B cell (primary cell): ENCODE results near the gene SOX18. TPM values are rescaled to one million over a fixed set of nuclear protein-coding genes. Genes with fewer than 3 reads are reported as not detected.

ENCODE experiments used
- ATAC-seq: fragments of 200-7000 bp; cut with Tn5 transposase; one replicate; pipeline ENCODE4 v1.10.0; 2021; ENCODE audit warnings: low read depth, mild to moderate bottlenecking, moderate number of reproducible peaks, moderate library complexity
- CTCF ChIA-PET: fragments of 350-600 bp; sonication (Branson Sonifier 250); formaldehyde crosslinking; loops from one replicate; lab custom pipeline; 2021; ENCODE audit warnings: antibody characterized with exemption, inconsistent platforms; lab: Charles Lee
- POLR2A ChIA-PET: fragments of 350-600 bp; sonication (Branson Sonifier 250); formaldehyde crosslinking; loops from one replicate; lab custom pipeline; 2021; ENCODE audit warnings: antibody characterized with exemption; lab: Charles Lee
- DNase-seq: peaks from one replicate; pipeline ENCODE4 v3.0.0; 2013
- H2AFZ ChIP-seq: 2 replicates; pipeline ENCODE4 v1.6.1; 2012; ENCODE audit warnings: mild to moderate bottlenecking, low read depth, low read length; ENCODE audit not compliant: insufficient read depth, poor library complexity, severe bottlenecking
- H3K27ac ChIP-seq, 2 donors: 1 replicate in 1 of 2; 2 replicates in 1 of 2; pipeline ENCODE4 v1.5.1; 2012 to 2013; ENCODE audit warnings: low read length in 2 of 2, mild to moderate bottlenecking in 2 of 2, moderate library complexity in 1 of 2
- H3K27me3 ChIP-seq, 4 experiments: fragments of 200-600 bp in 1 of 4; sonication (generic) in 1 of 4; replicated peaks in 1 of 4; 1 replicate in 2 of 4; 2 replicates in 2 of 4; pipeline versions ENCODE4 v1.6.1 to v1.7.0; 2013 to 2016; ENCODE audit warnings: low read length in 3 of 4, mild to moderate bottlenecking in 2 of 4, mixed read lengths in 1 of 4, moderate library complexity in 1 of 4; ENCODE audit not compliant: insufficient read depth in 4 of 4, control insufficient read depth in 3 of 4; ENCODE audit errors: control extremely low read depth in 1 of 4
- H3K36me3 ChIP-seq, 2 experiments: replicated peaks in 1 of 2; 1 replicate in 1 of 2; 2 replicates in 1 of 2; pipeline versions ENCODE4 v1.6.1 to v1.7.1; 2013; ENCODE audit warnings: low read length in 1 of 2; ENCODE audit not compliant: insufficient read depth in 2 of 2, control insufficient read depth in 1 of 2; ENCODE audit errors: control extremely low read depth in 1 of 2, extremely low read depth in 1 of 2
- H3K4me1 ChIP-seq, 2 donors: fragments of 200-600 bp in 1 of 2; sonication (generic) in 1 of 2; 1 replicate in 1 of 2; 2 replicates in 1 of 2; pipeline versions ENCODE4 v1.5.1 to v1.6.1; 2013 to 2017; ENCODE audit warnings: low read length in 2 of 2; ENCODE audit not compliant: control insufficient read depth in 2 of 2, insufficient read depth in 2 of 2
- H3K4me2 ChIP-seq: replicated peaks from 2 replicates; pipeline ENCODE3; 2012; ENCODE audit warnings: mild to moderate bottlenecking, low read depth, low read length; ENCODE audit not compliant: poor library complexity, severe bottlenecking
- H3K4me3 ChIP-seq, 5 experiments: fragments of 200-600 bp in 1 of 5; sonication (generic) in 1 of 5; 1 replicate in 3 of 5; 2 replicates in 2 of 5; pipeline versions ENCODE4 v1.5.1 to v1.7.0; 2011 to 2016; ENCODE audit warnings: low read length in 4 of 5, mild to moderate bottlenecking in 4 of 5, low read depth in 2 of 5, control low read depth in 1 of 5, moderate library complexity in 1 of 5; ENCODE audit not compliant: insufficient read depth in 1 of 5; ENCODE audit errors: control extremely low read depth in 1 of 5, extremely low read depth in 1 of 5
- H3K79me2 ChIP-seq: fragments of 200-600 bp; sonication (generic); one replicate; pipeline ENCODE4 v1.6.0; 2016; ENCODE audit warnings: low read length; ENCODE audit not compliant: control insufficient read depth, insufficient read depth
- H3K9ac ChIP-seq: fragments of 200-600 bp; sonication (generic); 2 replicates; pipeline ENCODE4 v1.6.1; 2017; ENCODE audit warnings: mild to moderate bottlenecking, low read length, moderate library complexity
- H3K9me3 ChIP-seq, 3 donors: one replicate each; pipeline versions ENCODE4 v1.6.1 to v1.7.1; 2013; ENCODE audit warnings: low read length in 2 of 3; ENCODE audit not compliant: control insufficient read depth in 2 of 3, insufficient read depth in 1 of 3; ENCODE audit errors: control extremely low read depth in 1 of 3
- H4K20me1 ChIP-seq: 2 replicates; pipeline ENCODE4 v1.6.0; 2012; ENCODE audit warnings: mild to moderate bottlenecking, low read length; ENCODE audit not compliant: insufficient read depth, control insufficient read depth, poor library complexity, severe bottlenecking
- H3K27ac Mint-ChIP-seq: one replicate; pipeline ENCODE4 v1.8.0; 2021; ENCODE audit warnings: mixed read lengths
- H3K27me3 Mint-ChIP-seq: one replicate; pipeline ENCODE4 v1.8.0; 2021; ENCODE audit warnings: mixed read lengths
- H3K4me1 Mint-ChIP-seq: one replicate; pipeline ENCODE4 v1.8.0; 2021; ENCODE audit warnings: mixed read lengths
- H3K4me3 Mint-ChIP-seq: one replicate; pipeline ENCODE4 v1.8.0; 2021; ENCODE audit warnings: mixed read lengths
- H3K9me3 Mint-ChIP-seq: one replicate; pipeline ENCODE4 v1.8.0; 2022; ENCODE audit warnings: mixed read lengths; ENCODE audit not compliant: insufficient read depth
- CTCF ChIP-seq: fragments of 200-600 bp; IDR thresholded peaks from one replicate; pipeline ENCODE4 v1.8.0; 2022; ENCODE audit warnings: antibody characterized with exemption, mild to moderate bottlenecking
- EZH2 ChIP-seq: IDR thresholded peaks from 2 replicates; pipeline ENCODE4 v1.6.1; 2012; ENCODE audit warnings: borderline replicate concordance, low read depth, mild to moderate bottlenecking, moderate library complexity, low read length; ENCODE audit not compliant: insufficient read depth, poor library complexity, severe bottlenecking
- WGBS: methylation state at CpG from one replicate; pipeline ENCODE4 v1.1.5; 2013; ENCODE audit warnings: missing lambda C conversion rate; ENCODE audit not compliant: insufficient coverage; 5-methylcytosine and 5-hydroxymethylcytosine counted together
- intact Hi-C: fragments of 100-400 bp; cut with micrococcal nuclease; formaldehyde crosslinking; loops from one replicate; pipeline ENCODE4 v1.10.0; 2022
- polyA plus RNA-seq: library from polyadenylated mRNA; depleted of rRNA; stranded (reverse); fragments of >200 nt; gene quantifications from 2 replicates; pipeline ENCODE4 v1.2.3, GENCODE V29; 2012
- total RNA-seq, 2 donors: library from RNA; stranded (reverse); fragments of 120-200 nt in 1 of 2; gene quantifications; 1 replicate in 1 of 2; 2 replicates in 1 of 2; pipeline versions ENCODE4 v1.2.3 to v1.2.4, GENCODE V29; 2013 to 2022

The SOX18 gene
- total and polyA plus RNA-seq, 2 donors (not counting 1 experiment from before 2014, with no cell fraction given) = not detected

GRCh38 chr20:64003960-64004725 is 45.3 kb downstream of the SOX18 start:
- ChIA-PET POLR2A (no interaction called here), CTCF (no interaction called here)
- peaks cover 6% of the 10 kb centered on the region for H3K4me1 Mint-ChIP-seq
- WGBS = 92% methylated on average over 7 of the region's 7 CpGs
- TF ChIP-seq CTCF = no peak
- TF ChIP-seq EZH2 = no peak
- H3K27me3 Mint-ChIP-seq = no peaks in the 10 kb centered on the region
- ATAC-seq = no peak
- H3K27me3 ChIP-seq = no peaks in the 10 kb centered on the region
- H3K4me2 ChIP-seq = no peak overlapping the region
- peaks cover 4 to 75% of the 10 kb centered on the region in 2 experiments for H3K36me3 ChIP-seq
- no peak overlapping the region for H3K4me3 Mint-ChIP-seq
- H4K20me1 ChIP-seq = peaks cover 68% of the 10 kb centered on the region
- peaks cover 0 to 4% (median 0%) of the 10 kb centered on the region in 3 donors for H3K9me3 ChIP-seq
- H2AFZ ChIP-seq = no peak overlapping the region
- peaks cover 57% of the 10 kb centered on the region for H3K79me2 ChIP-seq
- no peak overlapping the region for H3K9ac ChIP-seq
- H3K27ac Mint-ChIP-seq = no peak overlapping the region
- no peak overlapping the region for H3K27ac ChIP-seq
- H3K4me1 ChIP-seq = peaks cover 0 to 6% of the 10 kb centered on the region in 2 donors
- DNase-seq = no peak
- H3K9me3 Mint-ChIP-seq = no peaks in the 10 kb centered on the region
- intact Hi-C loops = no loop called here
- H3K4me3 ChIP-seq = no peak overlapping the region

- CTCF ChIA-PET = no interaction called here
- no peaks in the 10 kb centered on the region for H3K9me3 Mint-ChIP-seq
- no peak for TF ChIP-seq EZH2
- TF ChIP-seq CTCF = no peak
- H3K4me2 ChIP-seq = no peak overlapping the region
- no peak overlapping the region for H3K27ac Mint-ChIP-seq
- WGBS = 95% methylated on average over 10 of the region's 11 CpGs
- no peak overlapping the region for H3K9ac ChIP-seq
- DNase-seq (no peak), ATAC-seq (no peak)
- no peak overlapping the region for H2AFZ ChIP-seq
- H3K4me3 Mint-ChIP-seq = no peak overlapping the region
- no peaks in the 10 kb centered on the region for H3K9me3 ChIP-seq
- H3K4me1 Mint-ChIP-seq = peaks cover 6% of the 10 kb centered on the region
- H3K36me3 ChIP-seq = peaks cover 11 to 76% of the 10 kb centered on the region in 2 experiments
- no peaks in the 10 kb centered on the region for H3K27me3 Mint-ChIP-seq
- peaks cover 41% of the 10 kb centered on the region for H3K79me2 ChIP-seq
- intact Hi-C loops = no loop called here
- H3K4me3 ChIP-seq = no peak overlapping the region
- H3K4me1 ChIP-seq = peaks cover 0 to 6% of the 10 kb centered on the region in 2 donors
- no peak overlapping the region for H3K27ac ChIP-seq
- POLR2A ChIA-PET = interaction anchor here (0.7 kb wide), 1 partner anchor 135 kb away, joined by 4 read pairs; no protein-coding TSS in a partner anchor
- no peaks in the 10 kb centered on the region for H3K27me3 ChIP-seq
- peaks cover 44% of the 10 kb centered on the region for H4K20me1 ChIP-seq
These were observed 47.8 kb downstream of the SOX18 start for GRCh38 chr20:64001607-64002011.
